ENCODE data around the gene ZNRF3. TPM values are rescaled to one million over a fixed set of nuclear protein-coding genes. Genes with fewer than 3 reads are reported as not detected.

The ZNRF3 gene
- total RNA-seq, 2 experiments from 2014 or later = 0.40 to 0.58 TPM

GRCh38 chr22:29012952-29013351, 129.6 kb downstream of the ZNRF3 start:
- no peaks in the 10 kb centered on the region for H3K36me3 Mint-ChIP-seq (ENCODE audit: low read depth)
- CTCF ChIA-PET = interaction anchor here (0.5 to 1.1 kb wide), 3 partner anchors 28 to 74 kb away, joined by 3 to 5 read pairs (median 3); no protein-coding TSS in a partner anchor
- no peak for DNase-seq
- H3K4me3 Mint-ChIP-seq = no peak overlapping the region
- H3K27ac Mint-ChIP-seq = no peak overlapping the region
- peaks cover 14% of the 10 kb centered on the region for H3K27me3 Mint-ChIP-seq
- H3K4me1 Mint-ChIP-seq = peaks cover 8% of the 10 kb centered on the region
- POLR2A ChIA-PET = no interaction called here
- no peaks in the 10 kb centered on the region for H3K9me3 Mint-ChIP-seq

GRCh38 chr22:29014293-29014692, 130.9 kb downstream of the ZNRF3 start:
- no peak overlapping the region for H3K27ac Mint-ChIP-seq
- ChIA-PET CTCF (interaction anchor here (0.6 to 1.2 kb wide), 2 partner anchors 27 to 100 kb away, joined by 3 to 4 read pairs; no protein-coding TSS in a partner anchor), POLR2A (no interaction called here)
- H3K36me3 Mint-ChIP-seq (ENCODE audit: low read depth) = no peaks in the 10 kb centered on the region
- H3K27me3 Mint-ChIP-seq = peaks cover 21% of the 10 kb centered on the region
- H3K4me1 Mint-ChIP-seq = peaks cover 8% of the 10 kb centered on the region
- DNase-seq = no peak
- no peak overlapping the region for H3K4me3 Mint-ChIP-seq
- H3K9me3 Mint-ChIP-seq = peaks cover 3% of the 10 kb centered on the region

- ChIA-PET CTCF (interaction anchor here (1.2 kb wide), 1 partner anchor 26 kb away, joined by 4 read pairs; no protein-coding TSS in a partner anchor), POLR2A (no interaction called here)
- DNase-seq = no peak
- Mint-ChIP-seq H3K4me3 (no peak overlapping the region), H3K27me3 (peaks cover 24% of the 10 kb centered on the region), H3K4me1 (peaks cover 8% of the 10 kb centered on the region), H3K36me3 (ENCODE audit: low read depth) (no peaks in the 10 kb centered on the region), H3K27ac (no peak overlapping the region), H3K9me3 (peaks cover 3% of the 10 kb centered on the region)
Observed at GRCh38 chr22:29014773-29015172, 131.4 kb downstream of the ZNRF3 start.

- Mint-ChIP-seq H3K4me1 (peaks cover 8% of the 10 kb centered on the region), H3K27ac (no peak overlapping the region), H3K36me3 (ENCODE audit: low read depth) (no peaks in the 10 kb centered on the region), H3K9me3 (peaks cover 3% of the 10 kb centered on the region), H3K4me3 (no peak overlapping the region), H3K27me3 (peaks cover 22% of the 10 kb centered on the region)
- ChIA-PET CTCF (interaction anchor here (0.7 to 1.7 kb wide), 3 partner anchors 15 to 159 kb away, joined by 3 to 4 read pairs (median 4); no protein-coding TSS in a partner anchor), POLR2A (no interaction called here)
- DNase-seq = no peak
Observed at GRCh38 chr22:29016067-29016938, 132.9 kb downstream of the ZNRF3 start.

- peaks cover 26% of the 10 kb centered on the region for H3K27me3 Mint-ChIP-seq
- no peak for DNase-seq
- ChIA-PET POLR2A (no interaction called here), CTCF (interaction anchor here (0.6 to 0.9 kb wide), 2 partner anchors 22 to 189 kb away, joined by 3 to 4 read pairs; no protein-coding TSS in a partner anchor)
- H3K4me3 Mint-ChIP-seq = no peak overlapping the region
- peaks cover 3% of the 10 kb centered on the region for H3K9me3 Mint-ChIP-seq
- H3K36me3 Mint-ChIP-seq (ENCODE audit: low read depth) = no peaks in the 10 kb centered on the region
- peaks cover 8% of the 10 kb centered on the region for H3K4me1 Mint-ChIP-seq
- no peak overlapping the region for H3K27ac Mint-ChIP-seq
Observed at GRCh38 chr22:29018293-29019189, 135.2 kb downstream of the ZNRF3 start.

- ChIA-PET POLR2A (no interaction called here), CTCF (no interaction called here)
- H3K4me1 Mint-ChIP-seq = no peaks in the 10 kb centered on the region
- no peaks in the 10 kb centered on the region for H3K36me3 Mint-ChIP-seq (ENCODE audit: low read depth)
- H3K27ac Mint-ChIP-seq = no peak overlapping the region
- H3K9me3 Mint-ChIP-seq = peaks cover 3% of the 10 kb centered on the region
- no peak overlapping the region for H3K4me3 Mint-ChIP-seq
- DNase-seq = no peak
- peaks cover 37% of the 10 kb centered on the region for H3K27me3 Mint-ChIP-seq
Observed at GRCh38 chr22:29022101-29022817, 138.9 kb downstream of the ZNRF3 start.

GRCh38 chr22:29023172-29023796, 139.9 kb downstream of the ZNRF3 start:
- Mint-ChIP-seq H3K36me3 (ENCODE audit: low read depth) (no peaks in the 10 kb centered on the region), H3K4me1 (no peaks in the 10 kb centered on the region), H3K27me3 (peaks cover 31% of the 10 kb centered on the region), H3K27ac (no peak overlapping the region), H3K4me3 (no peak overlapping the region), H3K9me3 (peaks cover 3% of the 10 kb centered on the region)
- POLR2A ChIA-PET = no interaction called here
- CTCF ChIA-PET = interaction anchor here (0.6 kb wide), 2 partner anchors 131 to 193 kb away, joined by 3 to 5 read pairs; no protein-coding TSS in a partner anchor
- no peak for DNase-seq

- Mint-ChIP-seq H3K9me3 (no peaks in the 10 kb centered on the region), H3K36me3 (ENCODE audit: low read depth) (no peaks in the 10 kb centered on the region), H3K4me1 (peaks cover 11% of the 10 kb centered on the region), H3K27ac (no peak overlapping the region), H3K27me3 (peaks cover 48% of the 10 kb centered on the region), H3K4me3 (no peak overlapping the region)
- DNase-seq = no peak
- ChIA-PET CTCF (interaction anchor here (1.8 kb wide), 1 partner anchor 14 kb away, joined by 3 read pairs; no protein-coding TSS in a partner anchor), POLR2A (no interaction called here)
Observed at GRCh38 chr22:29026579-29026978, 143.2 kb downstream of the ZNRF3 start.

GRCh38 chr22:29028468-29028867, 145.1 kb downstream of the ZNRF3 start:
- no peak overlapping the region for H3K4me3 Mint-ChIP-seq
- H3K27me3 Mint-ChIP-seq = peaks cover 51% of the 10 kb centered on the region
- CTCF ChIA-PET = no interaction called here
- H3K27ac Mint-ChIP-seq = no peak overlapping the region
- no peaks in the 10 kb centered on the region for H3K9me3 Mint-ChIP-seq
- POLR2A ChIA-PET = no interaction called here
- no peaks in the 10 kb centered on the region for H3K36me3 Mint-ChIP-seq (ENCODE audit: low read depth)
- peaks cover 11% of the 10 kb centered on the region for H3K4me1 Mint-ChIP-seq
- DNase-seq = no peak

GRCh38 chr22:29029202-29030000, 146.0 kb downstream of the ZNRF3 start:
- Mint-ChIP-seq H3K27me3 (peaks cover 46% of the 10 kb centered on the region), H3K4me1 (peaks cover 11% of the 10 kb centered on the region), H3K4me3 (no peak overlapping the region), H3K27ac (no peak overlapping the region), H3K9me3 (no peaks in the 10 kb centered on the region), H3K36me3 (ENCODE audit: low read depth) (no peaks in the 10 kb centered on the region)
- CTCF ChIA-PET = interaction anchor here (2.0 kb wide), 1 partner anchor 12 kb away, joined by 5 read pairs; no protein-coding TSS in a partner anchor
- POLR2A ChIA-PET = no interaction called here
- no peak for DNase-seq

- no peak overlapping the region for H3K4me3 Mint-ChIP-seq
- ChIA-PET CTCF (interaction anchor here (2.0 kb wide), 1 partner anchor 11 kb away, joined by 5 read pairs; no protein-coding TSS in a partner anchor), POLR2A (no interaction called here)
- DNase-seq = no peak
- no peaks in the 10 kb centered on the region for H3K9me3 Mint-ChIP-seq
- peaks cover 11% of the 10 kb centered on the region for H3K4me1 Mint-ChIP-seq
- no peaks in the 10 kb centered on the region for H3K36me3 Mint-ChIP-seq (ENCODE audit: low read depth)
- peaks cover 48% of the 10 kb centered on the region for H3K27me3 Mint-ChIP-seq
- H3K27ac Mint-ChIP-seq = no peak overlapping the region
Observed at GRCh38 chr22:29030016-29030617, 146.7 kb downstream of the ZNRF3 start.
